Right ventricle myocardium inferior (tissue), 1 donor: ENCODE measurements around the gene PPP2R2D. TPM values are rescaled to one million over a fixed set of nuclear protein-coding genes. Genes with fewer than 3 reads are reported as not detected.
"Not testable (repeated sequence)": the region's sequence is repeated elsewhere in the genome, so short reads cannot be mapped to it uniquely, and the experiment has no call there.

Experiments used
- ATAC-seq: fragments of 200-7000 bp; cut with Tn5 transposase; one replicate; pipeline ENCODE4 v1.9.1; 2020; ENCODE audit warnings: mild to moderate bottlenecking, moderate library complexity
- DNase-seq: peaks from one replicate; pipeline ENCODE4 v3.0.0; 2021; ENCODE audit errors: missing footprints
- intact Hi-C: fragments of 100-400 bp; cut with DNase I; formaldehyde crosslinking; loops from one replicate; pipeline ENCODE4 v1.11.0; 2022
- total RNA-seq: library from RNA; stranded (reverse); fragmentation: NEBNext Ultra II Directional; extraction: Animal tissue kit (Norgen Biotek cat#: 25700); gene quantifications from one replicate; pipeline ENCODE4 v1.2.1, GENCODE V29; 2021
- donor health status: DM: no; HTN: yes; CAD: no; lungs with severe emphysema.

The PPP2R2D gene
- total RNA-seq, 1 donor from 2014 or later, result 36.6 TPM

- intact Hi-C loops, result no loop called here
- no peak for DNase-seq
- no peak for ATAC-seq
Observed at GRCh38 chr10:131977323-131978096, 76.7 kb downstream of the PPP2R2D start.

DNA sequence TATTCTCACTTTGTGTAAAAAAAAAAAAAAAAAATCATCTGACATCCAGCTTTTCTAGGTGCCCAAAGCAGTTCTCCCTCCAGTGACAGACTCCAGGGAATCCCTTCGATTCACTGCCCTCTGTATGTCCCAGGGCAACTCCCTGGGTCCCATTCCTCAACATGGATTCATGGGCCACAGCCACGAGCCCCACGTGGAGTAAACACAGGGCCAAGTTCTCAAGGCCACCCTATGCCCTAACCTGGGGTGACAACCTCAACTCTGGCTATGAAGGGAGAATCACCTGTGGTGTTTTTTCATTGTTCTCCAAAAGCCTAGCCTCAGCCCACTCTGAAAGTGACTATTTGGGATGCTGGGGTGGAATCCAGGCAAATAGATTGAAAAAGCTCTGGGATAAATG is 77.6 kb downstream of the PPP2R2D start:
- intact Hi-C loops, result no loop called here
- ATAC-seq (no peak), DNase-seq (no peak)

GRCh38 chr10:131978851-131979250 is 78.0 kb downstream of the PPP2R2D start:
- ATAC-seq, result no peak
- intact Hi-C loops, result no loop called here

DNA sequence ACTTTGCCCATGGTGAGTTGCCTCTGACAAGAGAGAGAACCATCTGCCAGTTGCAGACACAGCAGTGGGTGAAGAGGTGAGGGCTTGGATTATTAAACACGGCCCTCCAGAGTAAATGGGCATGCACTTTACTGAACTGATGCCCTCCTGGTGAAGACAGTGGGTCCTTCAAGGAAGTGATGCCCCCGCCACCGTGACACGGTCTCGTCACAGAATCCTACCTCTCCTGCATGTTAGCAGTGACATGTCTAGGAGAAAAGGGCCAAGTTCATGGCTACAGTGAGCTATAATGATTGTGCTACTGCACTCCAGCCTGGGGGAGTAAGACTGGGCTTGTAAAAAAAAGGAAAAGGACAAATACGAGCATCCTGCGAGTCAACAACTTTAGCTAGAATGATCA is 78.5 kb downstream of the PPP2R2D start:
- intact Hi-C loops, result no loop called here
- ATAC-seq, result no peak

More at GRCh38 chr10:131978851-131979250, 78.0 kb downstream of the PPP2R2D start:
- DNase-seq, result no peak

GRCh38 chr10:131979821-131980270 is 79.0 kb downstream of the PPP2R2D start:
- intact Hi-C loops, result loop anchor here (5.0 kb wide), 2 partner anchors 42 to 78 kb away; partner anchors contain the start of gene PPP2R2D
- peak; percentile 74 for DNase-seq
- ATAC-seq, result peak; percentile 52

More for the DNA sequence above, 78.5 kb downstream of the PPP2R2D start:
- DNase-seq, result no peak

DNA sequence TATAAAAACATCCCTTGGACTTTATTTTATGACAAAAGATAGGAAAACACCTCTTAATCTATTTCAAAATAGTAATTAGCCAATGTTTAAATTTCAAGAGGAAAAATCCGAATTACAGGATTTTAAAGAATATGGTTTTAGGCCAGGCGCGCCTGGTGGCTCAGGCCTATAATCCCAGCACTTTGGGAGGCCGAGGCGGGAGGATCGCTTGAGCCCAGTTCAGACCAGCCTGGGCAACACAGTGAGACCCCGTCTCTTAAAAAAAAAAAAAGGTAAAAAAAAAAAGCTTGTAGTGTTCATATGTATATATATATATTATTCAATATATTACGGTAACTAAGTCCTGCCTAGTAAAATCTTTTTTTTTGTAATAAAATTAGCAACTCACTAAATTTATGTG is 79.5 kb downstream of the PPP2R2D start:
- intact Hi-C loops, result loop anchor here (5.0 kb wide), 2 partner anchors 42 to 78 kb away; partner anchors contain the start of gene PPP2R2D
- no peak for DNase-seq
- ATAC-seq, result no peak

- DNase-seq (no peak), ATAC-seq (no peak)
- intact Hi-C loops, result loop anchor here (1.0 to 5.0 kb wide), 3 partner anchors 15 to 79 kb away; partner anchors contain the start of gene PPP2R2D
Observed at GRCh38 chr10:131980761-131981428, 80.1 kb downstream of the PPP2R2D start.

DNA sequence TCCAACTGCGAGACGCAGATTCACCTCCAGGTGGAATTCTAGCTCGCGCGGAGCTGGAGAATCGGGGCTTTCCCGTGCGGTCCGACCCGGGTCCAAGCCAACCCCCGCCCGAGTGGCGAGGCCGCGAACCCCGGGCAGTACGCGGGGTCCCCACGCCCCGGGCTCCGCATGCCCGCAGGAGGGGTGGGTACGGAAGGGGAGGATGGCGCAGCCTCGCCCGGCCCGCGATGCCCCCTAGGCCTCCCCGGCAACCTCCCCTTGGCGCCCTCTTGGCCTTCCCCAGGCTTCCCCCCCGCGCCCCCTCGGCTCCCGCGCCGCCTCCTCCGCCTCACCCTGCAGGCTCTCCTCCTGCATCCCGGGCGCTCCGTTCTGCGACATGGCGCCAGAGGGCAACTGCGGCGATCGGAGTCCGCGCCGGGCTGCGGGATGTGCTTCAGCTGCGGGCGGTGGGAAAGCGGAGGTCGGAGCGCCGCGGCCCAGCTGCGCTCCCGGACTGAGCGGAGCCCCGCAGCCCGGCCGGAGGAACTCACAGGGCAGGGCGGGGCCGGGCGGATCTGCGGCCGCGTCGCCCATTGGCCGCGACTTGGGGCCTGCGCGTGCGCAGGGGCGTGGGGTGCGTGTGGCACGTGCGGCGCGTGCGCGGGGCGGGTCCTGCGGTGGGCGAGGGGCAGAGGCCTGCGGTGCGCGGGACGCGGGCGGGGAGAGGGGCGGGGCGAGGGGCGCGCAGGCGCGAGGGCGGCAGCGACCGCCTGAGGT is 80.8 kb downstream of the PPP2R2D start, which contains the start of gene BNIP3:
BNIP3 (minus strand) TSS at position 495 of the 756 bp plus-strand sequence; CDS start at position 378, 117 bp downstream.
- intact Hi-C loops, result loop anchor here (1.0 to 5.0 kb wide), 3 partner anchors 15 to 79 kb away; partner anchors contain the start of gene PPP2R2D
- DNase-seq (peak; percentile 96), ATAC-seq (peak; percentile 96)

GRCh38 chr10:131982185-131982756 is 81.5 kb downstream of the PPP2R2D start:
- ATAC-seq, result no peak
- no peak for DNase-seq
- intact Hi-C loops, result loop anchor here (5.0 kb wide), 2 partner anchors 40 to 80 kb away; partner anchors contain the start of gene PPP2R2D

GRCh38 chr10:131982796-131983195 is 82.0 kb downstream of the PPP2R2D start:
- intact Hi-C loops, result loop anchor here (5.0 kb wide), 2 partner anchors 40 to 80 kb away; partner anchors contain the start of gene PPP2R2D
- no peak for ATAC-seq
- no peak for DNase-seq

GRCh38 chr10:131983780-131984179 is 83.0 kb downstream of the PPP2R2D start:
- ATAC-seq, result no peak
- DNase-seq, result no peak
- intact Hi-C loops, result loop anchor here (5.0 kb wide), 2 partner anchors 39 to 81 kb away; partner anchors contain the start of gene PPP2R2D

DNA sequence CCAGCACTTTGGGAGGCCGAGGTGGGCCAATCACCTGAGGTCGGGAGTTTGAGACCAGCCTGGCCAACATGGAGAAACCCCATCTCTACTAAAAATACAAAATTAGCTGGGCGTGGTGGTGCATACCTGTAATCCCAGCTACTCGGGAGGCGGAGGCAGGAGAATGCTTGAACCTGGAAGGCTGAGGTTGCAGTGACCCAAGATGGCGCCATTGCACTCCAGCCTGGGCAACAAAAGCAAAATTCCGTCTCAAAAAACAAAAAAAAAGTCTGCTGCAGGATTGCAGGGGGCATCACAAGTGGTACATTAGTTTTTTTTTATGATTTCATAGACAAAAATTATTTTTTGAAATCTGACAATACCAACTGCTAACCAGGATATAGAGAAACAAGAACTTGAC is 86.0 kb downstream of the PPP2R2D start:
- ATAC-seq, intact Hi-C loops, DNase-seq: not testable (repeated sequence)

- ATAC-seq, intact Hi-C loops, DNase-seq: not testable (repeated sequence)
Observed at GRCh38 chr10:131987301-131987700, 86.5 kb downstream of the PPP2R2D start.

DNA sequence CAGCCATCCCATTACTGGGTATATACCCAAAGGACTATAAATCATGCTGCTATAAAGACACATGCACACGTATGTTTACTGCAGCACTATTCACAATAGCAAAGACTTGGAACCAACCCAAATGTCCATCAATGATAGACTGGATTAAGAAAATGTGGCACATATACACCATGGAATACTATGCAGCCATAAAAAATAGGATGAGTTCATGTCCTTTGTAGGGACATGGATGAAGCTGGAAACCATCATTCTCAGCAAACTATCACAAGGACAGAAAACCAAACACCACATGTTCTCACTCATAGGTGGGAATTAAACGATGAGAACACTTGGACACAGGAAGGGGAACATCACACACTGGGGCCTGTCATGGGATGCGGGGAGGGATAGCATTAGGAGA is 87.0 kb downstream of the PPP2R2D start:
- ATAC-seq, DNase-seq, intact Hi-C loops: not testable (repeated sequence)

GRCh38 chr10:131991726-131992125 is 90.9 kb downstream of the PPP2R2D start:
- intact Hi-C loops, result no loop called here
- ATAC-seq (no peak), DNase-seq (no peak)

GRCh38 chr10:131993275-131993674 is 92.5 kb downstream of the PPP2R2D start:
- ATAC-seq (no peak), DNase-seq (no peak)
- intact Hi-C loops, result no loop called here

DNA sequence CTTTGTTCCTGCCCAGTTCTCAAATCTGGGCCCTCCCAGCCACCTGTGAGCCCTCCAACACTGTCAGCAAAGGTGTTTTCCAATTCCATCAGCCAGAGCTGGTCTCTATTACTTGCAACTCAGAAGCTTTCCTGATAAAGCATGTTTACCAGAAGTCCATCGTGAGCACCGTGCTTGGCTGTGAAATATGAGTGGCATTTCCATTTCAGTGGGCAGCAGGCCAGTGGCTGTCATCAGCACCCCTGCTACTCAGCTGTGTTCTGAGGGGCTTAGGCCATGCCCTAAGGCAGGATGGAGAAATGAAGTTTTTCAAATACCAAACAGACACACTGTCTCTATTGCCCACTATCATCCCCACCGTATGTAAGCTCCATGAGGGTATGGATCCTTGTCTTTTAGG is 93.6 kb downstream of the PPP2R2D start:
- intact Hi-C loops, result no loop called here
- ATAC-seq, result peak; percentile 32
- DNase-seq, result no peak
